K562 (cell line): Measurements from ENCODE around the gene TRIM33. TPM values are rescaled to one million over a fixed set of nuclear protein-coding genes. Genes with fewer than 3 reads are reported as not detected.

ENCODE experiments used
- CHD1 ChIP-seq: fragments of 200-600 bp; sonication (generic); IDR thresholded peaks from one replicate; pipeline ENCODE4 v1.6.1; 2012; ENCODE audit warnings: mild to moderate bottlenecking, moderate library complexity, low read length, inconsistent platforms
- CHD4 ChIP-seq: fragments of 200-600 bp; sonication (generic); IDR thresholded peaks from 3 replicates; pipeline ENCODE4 v1.6.1; 2012; ENCODE audit warnings: low read depth, mild to moderate bottlenecking, mixed read lengths, low read length, inconsistent platforms; ENCODE audit not compliant: insufficient read depth, insufficient replicate concordance, poor library complexity, severe bottlenecking
- E4F1 ChIP-seq: fragments of 250-450 bp; sonication (Bioruptor Pico); IDR thresholded peaks from 2 replicates; pipeline ENCODE4 v1.5.0; 2021; ENCODE audit warnings: mild to moderate bottlenecking, borderline replicate concordance
- ILF3 ChIP-seq: fragments of 450-650 bp; IDR thresholded peaks from 2 replicates; pipeline ENCODE4 v1.6.1; 2018; ENCODE audit warnings: antibody characterized with exemption, mild to moderate bottlenecking, moderate library complexity, borderline replicate concordance
- MAFK ChIP-seq: IDR thresholded peaks from 2 replicates; pipeline ENCODE4 v1.6.1; 2011; ENCODE audit warnings: low read length, improper control_type of control experiment
- NKRF ChIP-seq: fragments of 450-650 bp; IDR thresholded peaks from 2 replicates; pipeline ENCODE4 v1.6.1; 2016; ENCODE audit warnings: borderline replicate concordance
- POU5F1 ChIP-seq: fragments of 150-350 bp; IDR thresholded peaks from 2 replicates; pipeline ENCODE4 v1.6.1; 2014; ENCODE audit warnings: borderline replicate concordance, low read length, low read depth, mild to moderate bottlenecking; ENCODE audit not compliant: partially characterized antibody
- RERE ChIP-seq: sonication (generic); formaldehyde crosslinking; IDR thresholded peaks from 2 replicates; pipeline ENCODE4 v1.8.0; 2023; ENCODE audit warnings: missing genetic modification reagents, mild to moderate bottlenecking, borderline replicate concordance
- ZBTB9 ChIP-seq: fragments of 450-650 bp; formaldehyde crosslinking; IDR thresholded peaks from 2 replicates; pipeline ENCODE4 v1.4.0; 2020; ENCODE audit warnings: mild to moderate bottlenecking, moderate library complexity
- ZFX ChIP-seq: sonication (generic); formaldehyde crosslinking; IDR thresholded peaks from 2 replicates; pipeline ENCODE4 v1.8.0; 2022; ENCODE audit warnings: mild to moderate bottlenecking, missing genetic modification reagents, moderate library complexity
- ZKSCAN3 ChIP-seq: fragments of 250-450 bp; sonication (Bioruptor Pico); IDR thresholded peaks from 2 replicates; pipeline ENCODE4 v1.4.0; 2020
- ZNF232 ChIP-seq: sonication (generic); formaldehyde crosslinking; IDR thresholded peaks from 2 replicates; pipeline ENCODE4 v1.8.0; 2022; ENCODE audit warnings: mild to moderate bottlenecking, missing genetic modification reagents
- ZNF444 ChIP-seq: fragments of 250-450 bp; sonication (Bioruptor Pico); IDR thresholded peaks from 2 replicates; pipeline ENCODE4 v1.4.0; 2020; ENCODE audit warnings: mild to moderate bottlenecking, moderate library complexity
- ZNF512 ChIP-seq: IDR thresholded peaks from 2 replicates; pipeline ENCODE4 v1.6.1; 2016; ENCODE audit warnings: missing genetic modification characterization, missing compliant biosample characterization
- polyA plus RNA-seq, 8 experiments: library from polyadenylated mRNA; depleted of rRNA in 4 of 8; stranded (reverse) in 5 of 8; unstranded in 3 of 8; fragments of >200 nt; fragmentation: Nextera tagmentation in 2 of 8; fragmentation: Illumina TruSeq in 1 of 8; extraction: Ambion mirVana in 2 of 8; extraction: Trizol in 1 of 8; gene quantifications; 2 replicates each; pipeline versions ENCODE4 v1.2.1 to v1.2.3, GENCODE V29; 2011 to 2014; ENCODE audit warnings: inconsistent platforms in 1 of 8, missing spikeins in 1 of 8
- total RNA-seq, 7 experiments: library from RNA; depleted of rRNA in 6 of 7; stranded (reverse); fragments of >200 nt in 6 of 7; fragmentation: Illumina TruSeq in 2 of 7; extraction: Trizol in 2 of 7; gene quantifications; 2 replicates each; pipeline versions ENCODE4 v1.2.1 to v1.2.3, GENCODE V29; 2011 to 2021; ENCODE audit warnings: low replicate concordance in 1 of 7

TRIM33 gene
- total and polyA plus RNA-seq, 9 of the 15 experiments (the other 6 are each of a cell fraction or from before 2014, with no cell fraction given), result 9.3 to 58.4 (median 40.2) TPM

GRCh38 chr1:114367810-114368209 lies 143.2 kb downstream of the TRIM33 start (continued):
- no peak for TF ChIP-seq E4F1 (CRISPR knock-in tag)
- TF ChIP-seq MAFK, result no peak
- TF ChIP-seq CHD1, result no peak
- TF ChIP-seq POU5F1, result no peak
- TF ChIP-seq ZNF444, result no peak
- no peak for TF ChIP-seq CHD4
- TF ChIP-seq NKRF, result peak; percentile 54; the same call in 1 of the 2 replicates
- peak; percentile 81 for TF ChIP-seq ZNF512 (tag)
- TF ChIP-seq ZBTB9 (CRISPR knock-in tag), result no peak
- TF ChIP-seq ZNF232 (CRISPR knock-in tag), result no peak
- no peak for TF ChIP-seq ILF3
- TF ChIP-seq RERE (CRISPR knock-in tag), result no peak
- no peak for TF ChIP-seq ZFX
- no peak for TF ChIP-seq ZKSCAN3 (CRISPR knock-in tag)
